GM18520 (cell line): ENCODE results near the gene MPPED2.

Experiments
- ATAC-seq: cut with Tn5 transposase; IDR thresholded peaks from one replicate; pipeline ENCODE4 v1.9.1; 2021; ENCODE audit not compliant: unreplicated experiment

MPPED2 gene

DNA sequence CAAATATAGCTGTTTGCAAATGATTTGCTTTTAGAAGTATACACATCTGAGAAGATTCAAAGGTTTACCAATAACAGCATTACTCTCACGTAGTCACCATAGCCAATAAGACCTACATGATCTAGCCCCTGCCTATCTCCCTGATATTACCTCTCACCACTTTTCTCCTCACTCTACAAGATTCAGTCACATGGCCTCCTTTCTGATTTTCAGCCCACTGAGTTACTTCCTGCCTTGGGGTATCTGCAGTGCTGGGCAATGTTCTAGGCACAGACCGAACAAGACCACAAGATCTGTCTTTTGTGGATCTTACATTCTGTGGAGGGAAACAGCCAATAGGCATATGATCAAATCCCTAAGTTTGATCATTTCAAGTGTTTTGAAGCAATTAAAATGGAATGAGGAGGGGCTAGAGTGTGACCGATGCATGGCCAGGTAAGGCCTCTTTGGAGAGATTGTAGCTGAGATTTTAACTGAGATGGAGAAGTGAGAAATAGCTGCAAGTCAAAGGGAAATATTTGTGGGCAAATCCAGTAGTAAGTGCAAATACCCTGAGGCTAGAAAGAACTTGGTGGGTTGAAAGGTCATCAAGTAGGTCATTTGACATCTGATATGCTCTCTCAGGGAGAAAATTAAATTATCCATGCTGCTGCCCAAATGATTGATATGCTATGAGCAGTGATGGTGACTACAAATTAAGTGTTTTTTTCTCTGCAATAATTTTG is 220.2 kb downstream of the MPPED2 start:
- no peak for ATAC-seq

- ATAC-seq: no peak
Observed at GRCh38 chr11:30364837-30365482, 221.2 kb downstream of the MPPED2 start.

- ATAC-seq: no peak
Observed at GRCh38 chr11:30364139-30364836, 221.9 kb downstream of the MPPED2 start.

DNA sequence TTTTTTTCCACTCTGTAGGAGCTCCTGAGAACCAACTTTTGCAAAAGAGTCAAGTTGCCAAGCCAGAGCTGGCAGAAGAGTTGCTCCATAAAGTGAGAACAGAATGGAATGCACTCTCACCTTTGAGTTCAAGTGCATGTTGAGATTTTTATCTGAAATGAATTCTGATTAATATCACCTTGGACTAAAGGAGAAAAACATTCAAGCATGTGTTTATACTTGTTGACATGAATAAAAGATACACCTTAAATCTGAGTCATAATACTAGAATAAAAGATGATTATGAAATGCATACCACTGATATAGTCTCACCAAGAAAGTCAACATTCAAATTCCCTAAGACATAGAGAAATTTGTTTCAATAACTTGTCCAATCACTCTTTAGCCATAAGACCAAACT is 225.4 kb downstream of the MPPED2 start:
- no peak for ATAC-seq
